ENCODE results near the gene SOX12.

Gene SOX12

GRCh38 chr20:325045-325888 lies at the start of gene SOX12:
Gene SOX12, plus strand, starts transcription at chr20:325552. Its CDS starts 373 bp downstream, at chr20:325925.
- DNase-seq (ENCODE audit: low read depth in 2 of 2): peak; percentile 90 to 97

- no peak for DNase-seq (ENCODE audit: low read depth in 2 of 2)
Observed at GRCh38 chr20:275791-276190, 49.6 kb upstream of the SOX12 start.

- no peak for DNase-seq (ENCODE audit: low read depth in 2 of 2)
Observed at GRCh38 chr20:276620-277495, 48.5 kb upstream of the SOX12 start.

- no peak for DNase-seq (ENCODE audit: low read depth in 2 of 2)
Observed at GRCh38 chr20:277496-277781, 47.9 kb upstream of the SOX12 start.

GRCh38 chr20:278181-278580 lies 47.2 kb upstream of the SOX12 start:
- DNase-seq (ENCODE audit: low read depth in 2 of 2): no peak

GRCh38 chr20:278607-279571 lies 46.5 kb upstream of the SOX12 start:
- DNase-seq (ENCODE audit: low read depth in 2 of 2): no peak

GRCh38 chr20:284172-284571 lies 41.2 kb upstream of the SOX12 start:
- DNase-seq (ENCODE audit: low read depth in 2 of 2): no peak

GRCh38 chr20:286508-286907 lies 38.8 kb upstream of the SOX12 start:
- DNase-seq (ENCODE audit: low read depth in 2 of 2): no peak

GRCh38 chr20:288956-289692 lies 36.2 kb upstream of the SOX12 start:
- no peak for DNase-seq (ENCODE audit: low read depth in 2 of 2)

GRCh38 chr20:289693-290083 lies 35.7 kb upstream of the SOX12 start:
- no peak for DNase-seq (ENCODE audit: low read depth in 2 of 2)

- peak; percentile 77 to 87 for DNase-seq (ENCODE audit: low read depth in 2 of 2)
Observed at GRCh38 chr20:290084-290831, 35.1 kb upstream of the SOX12 start, which contains the start of gene C20orf96. Gene C20orf96, minus strand, starts transcription at chr20:290750. Its CDS starts 140 bp downstream, at chr20:290610.

- no peak for DNase-seq (ENCODE audit: low read depth in 2 of 2)
Observed at GRCh38 chr20:294602-295001, 30.8 kb upstream of the SOX12 start.

GRCh38 chr20:295804-296203 lies 29.5 kb upstream of the SOX12 start:
- DNase-seq (ENCODE audit: low read depth in 2 of 2): no peak

- DNase-seq (ENCODE audit: low read depth in 2 of 2): peak; percentile 72 to 78
Observed at GRCh38 chr20:297098-297924, 28.0 kb upstream of the SOX12 start, which contains the start of gene ZCCHC3. Gene ZCCHC3, plus strand, starts transcription at chr20:297570. Its CDS starts 17 bp downstream, at chr20:297587.

- DNase-seq (ENCODE audit: low read depth in 2 of 2): no peak
Observed at GRCh38 chr20:297925-298775, 27.2 kb upstream of the SOX12 start.

GRCh38 chr20:298776-299391 lies 26.5 kb upstream of the SOX12 start:
- no peak for DNase-seq (ENCODE audit: low read depth in 2 of 2)

- no peak for DNase-seq (ENCODE audit: low read depth in 2 of 2)
Observed at GRCh38 chr20:300345-300990, 24.9 kb upstream of the SOX12 start.

Measured in stimulated activated CD4-positive, alpha-beta T cell treated with anti-CD3 and anti-CD28 coated beads, Interleukin-15, amount 100 ng/mL, for 48 hours (primary cell).